Esophagus (tissue), 2 donors: ENCODE measurements around the gene TRMT2A. TPM values are rescaled to one million over a fixed set of nuclear protein-coding genes. Genes with fewer than 3 reads are reported as not detected.

Experiments
- H3K27ac ChIP-seq, 2 donors: one replicate each; pipeline ENCODE4 v1.5.1; 2013; ENCODE audit warnings: low read depth in 2 of 2, mild to moderate bottlenecking in 2 of 2, inconsistent platforms in 1 of 2, low read length in 1 of 2, moderate library complexity in 1 of 2
- H3K27me3 ChIP-seq, 2 donors: one replicate each; pipeline ENCODE4 v1.6.1; 2013; ENCODE audit warnings: low read length in 2 of 2, control low read depth in 1 of 2, mild to moderate bottlenecking in 1 of 2; ENCODE audit not compliant: insufficient read depth in 2 of 2, control insufficient read depth in 1 of 2
- H3K36me3 ChIP-seq, 2 donors: one replicate each; pipeline ENCODE4 v1.6.1; 2013; ENCODE audit warnings: low read length in 1 of 2; ENCODE audit not compliant: control insufficient read depth in 2 of 2, insufficient read depth in 2 of 2
- H3K4me1 ChIP-seq, 2 donors: one replicate each; pipeline ENCODE4 v1.6.1; 2013; ENCODE audit warnings: low read length in 1 of 2; ENCODE audit not compliant: control insufficient read depth in 2 of 2, insufficient read depth in 2 of 2
- H3K4me3 ChIP-seq, 2 donors: one replicate each; pipeline ENCODE4 v1.5.1; 2013; ENCODE audit warnings: low read length in 2 of 2, mild to moderate bottlenecking in 2 of 2, low read depth in 1 of 2, moderate library complexity in 1 of 2
- H3K9me3 ChIP-seq, 2 donors: one replicate each; pipeline ENCODE4 v1.6.1; 2013; ENCODE audit warnings: mild to moderate bottlenecking in 2 of 2, low read depth in 1 of 2, low read length in 1 of 2, moderate library complexity in 1 of 2; ENCODE audit not compliant: control insufficient read depth in 2 of 2, insufficient read depth in 1 of 2
- WGBS, 2 donors: extraction: QIAGEN DNeasy Blood & Tissue Kit; methylation state at CpG; one replicate each; pipeline ENCODE4 v1.1.7; 2013; 5-methylcytosine and 5-hydroxymethylcytosine counted together
- polyA plus RNA-seq, 2 donors: library from polyadenylated mRNA; stranded (reverse); fragments of 200-250 nt; gene quantifications; one replicate each; pipeline ENCODE4 v1.2.3, GENCODE V29; 2013
- donor health status: healthy with polysubstance abuse.
- donor health status: Bipolar disorder and iron deficiency.

Gene TRMT2A
- polyA plus RNA-seq, 2 donors, result 41.1 to 77.1 TPM

- Histone ChIP-seq H3K4me3 (no peak overlapping the region), H3K4me1 (no peaks in the 10 kb centered on the region), H3K27ac (no peak overlapping the region), H3K36me3 (peaks cover 8 to 43% of the 10 kb centered on the region in 2 donors), H3K27me3 (no peaks in the 10 kb centered on the region), H3K9me3 (no peaks in the 10 kb centered on the region)
- WGBS, 2 donors, result 94 to 100% methylated on average over 2 of the region's 2 CpGs
Observed at GRCh38 chr22:20096574-20097420, 20.2 kb downstream of the TRMT2A start.

GRCh38 chr22:20095521-20095920 is 21.5 kb downstream of the TRMT2A start:
- Histone ChIP-seq H3K4me3 (no peak overlapping the region), H3K4me1 (no peaks in the 10 kb centered on the region), H3K36me3 (peaks cover 8 to 55% of the 10 kb centered on the region in 2 donors), H3K9me3 (no peaks in the 10 kb centered on the region), H3K27me3 (no peaks in the 10 kb centered on the region), H3K27ac (no peak overlapping the region)
- 89 to 91% methylated on average over 4 of the region's 4 CpGs for WGBS, 2 donors

- no peak overlapping the region for H3K27ac ChIP-seq
- H3K9me3 ChIP-seq, result no peaks in the 10 kb centered on the region
- no peaks in the 10 kb centered on the region for H3K4me1 ChIP-seq
- no peaks in the 10 kb centered on the region for H3K27me3 ChIP-seq
- peaks cover 16 to 64% of the 10 kb centered on the region in 2 donors for H3K36me3 ChIP-seq
- H3K4me3 ChIP-seq, result no peak overlapping the region
- 94 to 95% methylated on average over 15 of the region's 15 CpGs for WGBS, 2 donors
Observed at GRCh38 chr22:20094197-20094807, 22.7 kb downstream of the TRMT2A start.

- Histone ChIP-seq H3K4me1 (no peaks in the 10 kb centered on the region), H3K27me3 (no peaks in the 10 kb centered on the region), H3K36me3 (peaks cover 21 to 64% of the 10 kb centered on the region in 2 donors), H3K27ac (no peak overlapping the region), H3K4me3 (no peak overlapping the region), H3K9me3 (peaks cover 0 to 2% of the 10 kb centered on the region in 2 donors)
- WGBS, 2 donors, result 90 to 91% methylated on average over 13 of the region's 13 CpGs
Observed at GRCh38 chr22:20093418-20094196, 23.4 kb downstream of the TRMT2A start.

- Histone ChIP-seq H3K9me3 (peaks cover 0 to 2% of the 10 kb centered on the region in 2 donors), H3K4me1 (no peaks in the 10 kb centered on the region), H3K36me3 (peaks cover 29 to 73% of the 10 kb centered on the region in 2 donors), H3K27ac (no peak overlapping the region), H3K27me3 (no peaks in the 10 kb centered on the region), H3K4me3 (no peak overlapping the region)
- 89 to 91% methylated on average over 11 of the region's 11 CpGs for WGBS, 2 donors
Observed at GRCh38 chr22:20092477-20092854, 24.6 kb downstream of the TRMT2A start.

GRCh38 chr22:20091690-20092476 is 25.1 kb downstream of the TRMT2A start:
- 88 to 91% methylated on average over 16 of the region's 16 CpGs for WGBS, 2 donors
- Histone ChIP-seq H3K4me1 (no peaks in the 10 kb centered on the region), H3K27ac (no peak overlapping the region)

GRCh38 chr22:20090730-20091240 is 26.2 kb downstream of the TRMT2A start:
- H3K27me3 ChIP-seq, result no peaks in the 10 kb centered on the region
- peaks cover 0 to 2% of the 10 kb centered on the region in 2 donors for H3K9me3 ChIP-seq
- H3K27ac ChIP-seq, result no peak overlapping the region
- peaks cover 0 to 2% of the 10 kb centered on the region in 2 donors for H3K4me1 ChIP-seq
- H3K4me3 ChIP-seq, result no peak overlapping the region
- 92% methylated on average over 9 of the region's 9 CpGs for WGBS, 2 donors
- peaks cover 32 to 83% of the 10 kb centered on the region in 2 donors for H3K36me3 ChIP-seq

More at GRCh38 chr22:20091690-20092476, 25.1 kb downstream of the TRMT2A start:
- H3K27me3 ChIP-seq, result no peaks in the 10 kb centered on the region
- peaks cover 30 to 79% of the 10 kb centered on the region in 2 donors for H3K36me3 ChIP-seq
- no peak overlapping the region for H3K4me3 ChIP-seq
- peaks cover 0 to 2% of the 10 kb centered on the region in 2 donors for H3K9me3 ChIP-seq

- H3K4me3 ChIP-seq, result no peak overlapping the region
- WGBS, 2 donors, result 92 to 94% methylated on average over 11 of the region's 11 CpGs
- no peaks in the 10 kb centered on the region for H3K27me3 ChIP-seq
- H3K4me1 ChIP-seq, result peaks cover 0 to 4% of the 10 kb centered on the region in 2 donors
- peaks cover 0 to 2% of the 10 kb centered on the region in 2 donors for H3K9me3 ChIP-seq
- peaks cover 32 to 80% of the 10 kb centered on the region in 2 donors for H3K36me3 ChIP-seq
- H3K27ac ChIP-seq, result no peak overlapping the region
Observed at GRCh38 chr22:20089977-20090729, 26.9 kb downstream of the TRMT2A start.
